Karpas-422 (cell line): ENCODE results near the gene PPP2R3B. TPM values are rescaled to one million over a fixed set of nuclear protein-coding genes. Genes with fewer than 3 reads are reported as not detected.
A peak's percentile ranks its signal among the peaks of the same experiment; 100 is the strongest.
"Not testable (repeated sequence)": the region's sequence is repeated elsewhere in the genome, so short reads cannot be mapped to it uniquely, and the experiment has no call there.

Source experiments
- DNase-seq: peaks from one replicate; pipeline ENCODE4 v3.0.0-alpha.2; 2015
- H2AFZ ChIP-seq: fragments of 200-600 bp; sonication (generic); 2 replicates; pipeline ENCODE4 v1.6.1; 2014; ENCODE audit warnings: antibody characterized with exemption, low read length, mixed read lengths
- H3K27ac ChIP-seq: fragments of 200-600 bp; sonication (generic); 2 replicates; pipeline ENCODE4 v1.5.1; 2014; ENCODE audit warnings: mild to moderate bottlenecking, low read length, moderate library complexity
- H3K27me3 ChIP-seq: fragments of 200-600 bp; sonication (generic); 2 replicates; pipeline ENCODE4 v1.6.1; 2014; ENCODE audit warnings: low read length, mixed read lengths
- H3K36me3 ChIP-seq: fragments of 200-600 bp; sonication (generic); 2 replicates; pipeline ENCODE4 v1.6.1; 2014; ENCODE audit warnings: low read length, mixed read lengths; ENCODE audit not compliant: insufficient read depth
- H3K4me1 ChIP-seq: fragments of 200-600 bp; sonication (generic); 2 replicates; pipeline ENCODE4 v1.6.1; 2014; ENCODE audit warnings: mild to moderate bottlenecking, low read length, mixed read lengths
- H3K4me2 ChIP-seq: fragments of 200-600 bp; sonication (generic); 2 replicates; pipeline ENCODE4 v1.6.1; 2014; ENCODE audit warnings: low read length, low read depth, mild to moderate bottlenecking; ENCODE audit not compliant: poor library complexity, severe bottlenecking
- H3K4me3 ChIP-seq: fragments of 200-600 bp; sonication (generic); 2 replicates; pipeline ENCODE4 v1.5.1; 2014; ENCODE audit warnings: mild to moderate bottlenecking, antibody characterized with exemption, low read length, mixed read lengths
- H3K79me2 ChIP-seq: fragments of 200-600 bp; sonication (generic); 2 replicates; pipeline ENCODE4 v1.6.1; 2014; ENCODE audit warnings: mild to moderate bottlenecking, low read length, mixed read lengths
- H3K9ac ChIP-seq: fragments of 200-600 bp; sonication (generic); 2 replicates; pipeline ENCODE4 v1.6.0; 2014; ENCODE audit warnings: low read length
- H3K9me2 ChIP-seq: fragments of 200-600 bp; sonication (generic), shearing (Covaris generic); replicated peaks from 2 replicates; pipeline ENCODE4 v1.6.0; 2014; ENCODE audit warnings: mild to moderate bottlenecking, low read length, moderate library complexity; ENCODE audit not compliant: insufficient read depth
- H3K9me3 ChIP-seq: fragments of 300-700, 200-600 bp; sonication (generic); 2 replicates; pipeline ENCODE4 v1.6.1; 2014; ENCODE audit warnings: low read length, mixed read lengths
- H4K20me1 ChIP-seq: fragments of 200-600 bp; sonication (generic); 2 replicates; pipeline ENCODE4 v1.6.1; 2014; ENCODE audit warnings: mild to moderate bottlenecking, antibody characterized with exemption, low read length, low read depth; ENCODE audit not compliant: insufficient read depth
- total RNA-seq: library from RNA; depleted of rRNA; stranded (reverse); fragments of >200 nt; shearing (Covaris generic); gene quantifications from 2 replicates; pipeline ENCODE4 v1.2.3, GENCODE V29; 2014; ENCODE audit warnings: low replicate concordance

PPP2R3B gene
- total RNA-seq, 1 experiment from 2014 or later: 23.2 TPM

DNA sequence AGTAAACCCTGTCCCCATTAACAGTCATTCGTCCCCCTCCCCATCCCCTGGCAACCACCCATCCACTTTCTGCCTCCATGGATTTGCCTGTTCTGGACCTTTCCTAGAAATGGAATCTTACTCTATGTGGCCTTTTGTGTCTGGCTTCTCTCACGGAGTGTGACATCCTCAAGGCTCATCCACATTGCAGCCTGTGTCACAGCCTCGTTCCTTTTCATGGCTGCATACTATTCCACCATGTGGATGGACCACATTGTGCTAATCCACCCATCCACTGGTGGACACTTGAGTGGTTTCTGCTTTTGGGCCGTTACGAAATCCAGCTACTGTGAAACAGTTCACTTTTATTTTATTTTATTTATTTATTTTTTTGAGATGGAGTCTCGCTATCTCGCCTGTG, 8.1 kb upstream of the PPP2R3B start:
- Histone ChIP-seq H3K4me1 (no peaks in the 10 kb centered on the region), H3K9me2 (no peaks in the 10 kb centered on the region), H3K4me2 (no peak overlapping the region), H3K9ac (no peak overlapping the region), H3K4me3 (no peak overlapping the region), H4K20me1 (no peaks in the 10 kb centered on the region), H3K79me2 (no peaks in the 10 kb centered on the region), H2AFZ (no peak overlapping the region), H3K27me3 (no peaks in the 10 kb centered on the region), H3K36me3 (no peaks in the 10 kb centered on the region), H3K9me3 (no peaks in the 10 kb centered on the region), H3K27ac (no peak overlapping the region)
- no peak for DNase-seq

DNA sequence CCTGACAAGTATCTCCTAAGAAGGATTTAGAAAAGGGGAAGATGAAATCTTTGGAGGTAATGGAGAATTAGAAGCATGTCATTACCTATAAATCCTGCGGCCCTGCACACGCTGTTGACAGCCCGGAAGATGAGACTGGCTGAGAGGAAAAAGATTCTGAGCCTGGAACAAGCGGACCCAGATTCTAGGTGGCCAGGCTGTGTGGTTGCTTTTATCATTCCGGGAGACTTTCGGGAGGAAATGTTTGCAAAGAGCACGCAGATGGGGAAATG, 5.8 kb upstream of the PPP2R3B start:
- no peaks in the 10 kb centered on the region for H4K20me1 ChIP-seq
- peaks cover 5% of the 10 kb centered on the region for H3K4me1 ChIP-seq
- H3K4me2 ChIP-seq: no peak overlapping the region
- no peak overlapping the region for H2AFZ ChIP-seq
- H3K79me2 ChIP-seq: peaks cover 4% of the 10 kb centered on the region; the same call in 1 of the 2 replicates
- no peaks in the 10 kb centered on the region for H3K9me3 ChIP-seq
- H3K9me2 ChIP-seq: no peaks in the 10 kb centered on the region
- no peaks in the 10 kb centered on the region for H3K36me3 ChIP-seq
- no peak overlapping the region for H3K4me3 ChIP-seq
- DNase-seq: no peak
- H3K27me3 ChIP-seq: no peaks in the 10 kb centered on the region
- H3K9ac ChIP-seq: no peak overlapping the region
- H3K27ac ChIP-seq: no peak overlapping the region

DNA sequence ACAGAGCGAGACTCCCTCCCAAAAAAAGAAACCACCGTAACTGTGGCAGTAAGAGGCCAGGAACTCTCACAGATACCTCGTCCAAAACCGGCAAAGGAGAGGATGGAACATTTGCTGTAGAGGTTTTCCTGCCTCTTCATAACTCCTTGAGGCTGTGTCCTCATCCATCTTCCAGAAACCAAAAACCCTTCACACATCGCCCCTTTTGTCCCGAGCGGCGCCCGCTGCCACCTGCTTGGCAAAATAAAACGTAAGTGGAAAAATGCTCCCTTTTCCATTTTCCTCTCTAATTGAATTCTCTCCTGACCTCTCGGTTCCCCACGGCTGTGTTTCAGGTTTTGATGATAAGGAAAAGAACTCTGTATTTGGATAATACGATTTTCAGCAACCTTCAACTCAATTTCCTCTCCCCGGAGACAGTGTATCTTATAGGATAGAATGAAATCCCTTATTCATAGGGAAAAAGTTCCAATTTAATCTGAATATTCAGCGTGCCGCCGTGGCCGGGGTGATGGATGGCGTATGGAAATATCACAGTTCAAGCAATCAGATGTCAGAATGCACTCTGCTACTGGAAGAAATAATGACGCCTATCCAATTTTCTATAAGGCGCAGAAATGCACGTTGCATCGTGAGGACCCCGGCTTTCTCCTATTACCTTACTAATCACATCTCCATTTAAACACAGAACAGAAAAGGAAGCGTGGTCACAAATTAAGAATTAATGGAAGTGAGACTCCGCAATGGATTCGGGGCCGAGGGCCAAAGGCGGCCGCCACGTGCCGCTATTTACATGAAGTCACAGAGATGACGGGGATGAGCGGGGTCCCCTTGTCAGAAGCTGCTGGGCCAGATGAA, 5.2 kb upstream of the PPP2R3B start:
- no peak overlapping the region for H3K4me2 ChIP-seq
- no peaks in the 10 kb centered on the region for H3K27me3 ChIP-seq
- H3K27ac ChIP-seq: no peak overlapping the region
- H2AFZ ChIP-seq: no peak overlapping the region
- peaks cover 6% of the 10 kb centered on the region for H3K4me1 ChIP-seq
- no peaks in the 10 kb centered on the region for H3K36me3 ChIP-seq
- no peaks in the 10 kb centered on the region for H3K9me3 ChIP-seq
- no peaks in the 10 kb centered on the region for H3K9me2 ChIP-seq
- H3K4me3 ChIP-seq: no peak overlapping the region
- DNase-seq: no peak
- peaks cover 4% of the 10 kb centered on the region; the same call in 1 of the 2 replicates for H3K79me2 ChIP-seq
- H3K9ac ChIP-seq: no peak overlapping the region
- H4K20me1 ChIP-seq: no peaks in the 10 kb centered on the region

DNA sequence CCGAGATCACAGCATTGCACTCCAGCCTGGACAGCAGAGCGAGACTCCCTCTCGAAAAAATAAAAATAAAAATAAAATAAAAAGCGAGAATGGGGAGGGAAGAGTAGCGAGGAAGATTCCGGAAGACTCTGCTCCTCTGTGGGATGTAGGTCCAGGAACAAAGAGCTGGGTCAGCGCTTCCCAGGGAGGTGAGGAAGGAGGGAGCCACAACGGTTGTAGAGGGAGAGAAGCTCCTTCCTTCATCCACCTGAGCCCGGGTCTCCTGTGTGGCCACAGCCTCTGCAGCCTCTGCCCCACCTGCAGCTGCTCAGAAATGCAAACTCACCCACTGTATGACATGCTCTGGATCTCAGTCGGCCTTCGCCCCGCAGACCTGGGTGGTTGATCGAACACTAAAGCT, 3.8 kb upstream of the PPP2R3B start:
- H3K27ac ChIP-seq: no peak overlapping the region
- DNase-seq: no peak
- H3K79me2 ChIP-seq: peaks cover 14% of the 10 kb centered on the region
- no peaks in the 10 kb centered on the region for H4K20me1 ChIP-seq
- H3K36me3 ChIP-seq: no peaks in the 10 kb centered on the region
- no peak overlapping the region for H3K9ac ChIP-seq
- no peak overlapping the region for H2AFZ ChIP-seq
- no peaks in the 10 kb centered on the region for H3K27me3 ChIP-seq
- H3K4me2 ChIP-seq: no peak overlapping the region
- no peaks in the 10 kb centered on the region for H3K9me2 ChIP-seq
- peaks cover 9% of the 10 kb centered on the region for H3K4me1 ChIP-seq
- no peaks in the 10 kb centered on the region for H3K9me3 ChIP-seq
- H3K4me3 ChIP-seq: no peak overlapping the region

DNA sequence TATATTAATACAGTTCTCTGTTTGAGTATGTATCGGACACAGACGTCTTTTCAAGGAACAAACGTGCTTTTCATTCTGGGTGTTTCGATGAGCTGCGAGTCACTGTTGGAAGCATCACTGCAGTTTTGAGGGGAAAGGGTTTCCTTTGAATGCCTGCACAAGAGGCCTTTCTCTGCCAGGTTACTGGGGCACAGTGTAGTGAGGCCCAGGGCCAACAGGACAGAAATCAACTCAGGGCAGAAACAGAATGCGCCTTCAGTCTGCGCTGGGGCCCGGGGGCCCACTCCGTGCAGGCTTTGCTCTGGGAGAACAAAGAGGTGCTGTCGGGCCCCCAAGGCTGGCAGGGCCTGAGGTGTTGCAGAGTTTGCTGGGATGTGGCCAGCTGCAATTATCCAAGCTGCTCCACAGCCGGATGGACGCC, 2.3 kb upstream of the PPP2R3B start:
- Histone ChIP-seq H2AFZ (no peak overlapping the region), H4K20me1 (no peaks in the 10 kb centered on the region), H3K4me1 (peaks cover 15% of the 10 kb centered on the region), H3K9me3 (no peaks in the 10 kb centered on the region), H3K4me3 (no peak overlapping the region), H3K27me3 (no peaks in the 10 kb centered on the region), H3K27ac (no peak overlapping the region), H3K9ac (no peak overlapping the region), H3K36me3 (peaks cover 3% of the 10 kb centered on the region; the same call in 1 of the 2 replicates), H3K9me2 (no peaks in the 10 kb centered on the region), H3K4me2 (no peak overlapping the region), H3K79me2 (peaks cover 26% of the 10 kb centered on the region)
- DNase-seq: no peak

DNA sequence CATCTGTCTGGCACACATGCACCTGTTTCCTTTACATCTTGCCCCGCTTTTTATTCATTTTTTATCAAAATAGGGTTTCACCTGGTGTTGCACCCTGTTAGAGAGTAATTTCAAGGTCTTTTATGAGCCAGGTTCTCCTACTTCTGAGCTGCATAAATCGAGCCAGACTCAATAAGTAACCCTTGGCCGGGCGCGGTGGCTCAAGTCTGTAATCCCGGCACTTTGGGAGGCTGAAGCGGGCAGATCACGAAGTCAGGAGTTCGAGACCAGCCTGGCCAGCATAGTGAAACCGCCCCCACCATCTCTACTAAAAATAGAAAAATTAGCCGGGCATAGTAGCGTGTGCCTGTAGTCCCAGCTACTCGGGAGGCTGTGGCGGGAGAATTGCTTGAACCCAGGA, 1.0 kb upstream of the PPP2R3B start:
- Histone ChIP-seq H2AFZ (peak overlapping the region; percentile 57), H3K9ac (peak overlapping the region; percentile 69), H3K79me2 (peaks cover 37% of the 10 kb centered on the region), H3K9me3 (no peaks in the 10 kb centered on the region), H3K4me3 (peak overlapping the region; percentile 91), H3K4me2 (peak overlapping the region; percentile 78), H4K20me1 (no peaks in the 10 kb centered on the region), H3K9me2 (no peaks in the 10 kb centered on the region), H3K27me3 (no peaks in the 10 kb centered on the region), H3K27ac (peak overlapping the region; percentile 69), H3K4me1 (peaks cover 18% of the 10 kb centered on the region), H3K36me3 (peaks cover 3% of the 10 kb centered on the region; the same call in 1 of the 2 replicates)
- peak; percentile 60 for DNase-seq

DNA sequence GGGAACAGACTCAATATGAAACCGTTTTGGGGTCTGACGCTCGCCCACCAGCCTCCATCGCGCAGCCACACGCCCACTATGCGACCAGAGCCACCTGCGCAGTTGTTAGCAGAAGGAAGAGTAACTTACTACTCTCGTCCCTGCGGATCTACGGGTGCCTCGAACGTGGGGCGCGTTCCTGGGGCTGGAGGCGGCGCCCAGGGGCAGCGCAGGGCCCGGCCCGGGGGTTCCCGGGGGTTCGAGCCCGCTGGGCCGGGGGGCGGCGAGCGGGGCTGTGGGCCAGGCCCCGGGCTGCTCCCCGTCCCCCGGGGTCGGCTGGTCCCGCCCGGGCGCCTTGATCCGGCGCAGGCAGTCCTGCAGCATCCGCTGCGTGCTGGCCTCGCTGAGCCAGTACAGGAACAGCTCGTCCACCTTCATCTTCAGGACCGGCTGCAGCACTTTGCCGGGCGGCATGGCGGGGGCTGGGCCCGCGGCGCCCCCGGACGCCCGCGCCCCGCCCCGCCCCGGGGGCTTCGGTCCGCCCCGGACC, 404 bp downstream of the PPP2R3B start:
- Histone ChIP-seq H3K27me3 (no peaks in the 10 kb centered on the region), H4K20me1 (no peaks in the 10 kb centered on the region), H3K79me2 (peaks cover 49% of the 10 kb centered on the region), H3K4me2 (peak overlapping the region; percentile 82), H3K9me3 (no peaks in the 10 kb centered on the region), H2AFZ (no peak overlapping the region), H3K4me3 (peak overlapping the region; percentile 91), H3K27ac (peak overlapping the region; percentile 85), H3K9me2 (no peaks in the 10 kb centered on the region), H3K36me3 (peaks cover 3% of the 10 kb centered on the region; the same call in 1 of the 2 replicates), H3K9ac (peak overlapping the region; percentile 96), H3K4me1 (peaks cover 22% of the 10 kb centered on the region)
- DNase-seq: peak; percentile 78

DNA sequence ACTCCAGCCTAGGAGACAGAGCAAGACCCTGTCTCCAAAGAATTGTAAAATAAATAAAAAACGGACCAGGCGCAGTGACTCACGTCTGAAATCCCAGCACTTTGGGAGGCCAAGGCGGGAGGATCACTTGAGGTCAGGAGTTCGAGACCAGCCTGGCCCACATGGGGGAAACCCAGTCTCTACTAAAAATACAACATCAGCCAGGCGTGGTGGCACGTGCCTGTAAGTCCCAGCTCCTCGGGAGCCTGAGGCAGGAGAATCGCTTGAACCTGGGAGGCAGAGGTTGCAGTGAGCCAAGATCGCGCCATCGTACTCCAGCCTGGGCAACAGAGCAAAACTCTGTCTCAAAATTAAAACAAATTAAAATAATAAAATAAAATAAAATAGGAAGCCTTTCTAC, 971 bp downstream of the PPP2R3B start:
- Histone ChIP-seq H3K79me2 (peaks cover 55% of the 10 kb centered on the region), H3K4me1 (peaks cover 22% of the 10 kb centered on the region), H3K9ac (peak overlapping the region; percentile 96), H3K4me3 (peak overlapping the region; percentile 91), H3K27ac (peak overlapping the region; percentile 85), H3K4me2 (peak overlapping the region; percentile 82)
- H3K27me3 ChIP-seq, H3K9me3 ChIP-seq, H3K9me2 ChIP-seq, H4K20me1 ChIP-seq, H3K36me3 ChIP-seq, H2AFZ ChIP-seq: not testable (repeated sequence)
- peak; percentile 52 for DNase-seq
